ENCODE measurements around the gene ETV5.

DNA sequence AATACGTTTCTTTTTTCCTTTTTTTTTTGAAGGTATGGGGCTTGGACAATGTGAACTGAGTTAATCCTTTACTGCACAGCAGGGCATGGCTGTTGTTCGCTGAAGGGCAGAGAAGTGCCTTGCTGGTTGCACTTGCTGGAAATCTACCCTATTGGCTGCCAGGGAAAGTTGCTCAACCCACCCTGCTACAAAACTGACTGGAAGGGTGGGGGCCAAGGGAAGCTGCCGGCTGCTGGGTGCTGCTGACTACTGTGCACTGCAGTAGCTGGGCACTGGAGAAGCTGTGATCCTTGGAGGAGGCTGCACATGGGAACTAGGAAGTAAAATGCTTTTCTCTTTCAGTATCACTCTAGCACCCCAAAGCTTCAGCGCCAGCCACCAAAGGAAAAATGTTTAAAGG is 70.5 kb downstream of the ETV5 start:
- TF ChIP-seq CTCF (IDR thresholded peaks at IDR 0.05; ENCODE audit: insufficient read depth, low read length, poor library complexity, severe bottlenecking): no peak
- TF ChIP-seq EZH2phosphoT487 (conservative IDR thresholded peaks at IDR 0.05; ENCODE audit: low read length): no peak

Measured in SU-DHL-6 (cell line).